Right ventricle myocardium inferior (tissue), 1 donor: ENCODE results near the gene SHB. TPM values are rescaled to one million over a fixed set of nuclear protein-coding genes. Genes with fewer than 3 reads are reported as not detected.

ENCODE experiments used
- ATAC-seq: fragments of 200-7000 bp; cut with Tn5 transposase; one replicate; pipeline ENCODE4 v1.9.1; 2020; ENCODE audit warnings: mild to moderate bottlenecking, moderate library complexity
- DNase-seq: peaks from one replicate; pipeline ENCODE4 v3.0.0; 2021; ENCODE audit errors: missing footprints
- intact Hi-C: fragments of 100-400 bp; cut with DNase I; formaldehyde crosslinking; loops from one replicate; pipeline ENCODE4 v1.11.0; 2022
- total RNA-seq: library from RNA; stranded (reverse); fragmentation: NEBNext Ultra II Directional; extraction: Animal tissue kit (Norgen Biotek cat#: 25700); gene quantifications from one replicate; pipeline ENCODE4 v1.2.1, GENCODE V29; 2021
- donor health status: DM: no; HTN: yes; CAD: no; lungs with severe emphysema.

Gene SHB
- total RNA-seq, 1 donor from 2014 or later, result 14.7 TPM

DNA sequence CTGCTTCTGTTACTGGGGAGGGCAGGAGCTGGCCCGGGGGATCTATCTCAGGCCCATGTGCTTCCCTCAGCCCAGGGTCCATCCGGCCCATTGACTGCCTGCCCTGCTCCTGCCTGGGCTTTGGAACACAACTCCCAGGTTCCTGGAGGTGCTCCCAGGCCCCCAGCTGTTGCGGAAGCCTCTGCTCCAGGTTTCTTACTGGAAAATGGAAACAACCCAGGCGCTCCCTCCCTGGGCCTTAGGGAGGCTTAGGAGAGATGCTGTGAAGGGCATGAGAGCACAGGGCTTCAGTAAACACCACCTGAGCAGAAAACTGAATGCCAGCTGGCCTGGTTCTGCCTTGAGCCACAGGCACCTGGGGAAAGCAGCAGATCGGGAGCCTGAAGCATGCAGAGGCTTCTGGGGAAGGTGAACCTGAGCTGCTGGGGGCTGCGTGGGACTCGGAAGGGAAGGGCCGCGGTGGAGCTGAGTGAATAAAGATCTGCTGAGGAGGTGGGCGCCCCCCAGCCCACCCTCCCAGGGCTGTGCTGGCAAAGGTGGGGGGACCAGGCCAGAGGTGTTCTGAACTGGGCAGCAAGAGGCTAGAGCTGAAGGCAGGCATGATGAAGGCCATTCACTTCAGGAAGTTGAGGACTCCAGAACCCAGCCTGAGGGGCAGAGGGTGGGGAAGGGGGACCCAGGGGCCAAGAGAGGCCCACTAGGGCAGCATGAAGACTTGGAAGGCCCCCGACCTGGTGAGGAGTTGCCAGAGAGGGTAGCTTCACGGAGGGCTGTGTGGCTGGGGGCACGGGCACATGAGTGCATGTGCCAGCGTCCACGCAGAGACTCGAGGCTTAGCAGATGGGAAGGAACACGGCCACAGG lies 64.8 kb downstream of the SHB start:
- no peak for DNase-seq
- intact Hi-C loops, result no loop called here
- ATAC-seq, result no peak

GRCh38 chr9:38003230-38003629 lies 65.8 kb downstream of the SHB start:
- intact Hi-C loops, result no loop called here
- no peak for DNase-seq
- no peak for ATAC-seq

DNA sequence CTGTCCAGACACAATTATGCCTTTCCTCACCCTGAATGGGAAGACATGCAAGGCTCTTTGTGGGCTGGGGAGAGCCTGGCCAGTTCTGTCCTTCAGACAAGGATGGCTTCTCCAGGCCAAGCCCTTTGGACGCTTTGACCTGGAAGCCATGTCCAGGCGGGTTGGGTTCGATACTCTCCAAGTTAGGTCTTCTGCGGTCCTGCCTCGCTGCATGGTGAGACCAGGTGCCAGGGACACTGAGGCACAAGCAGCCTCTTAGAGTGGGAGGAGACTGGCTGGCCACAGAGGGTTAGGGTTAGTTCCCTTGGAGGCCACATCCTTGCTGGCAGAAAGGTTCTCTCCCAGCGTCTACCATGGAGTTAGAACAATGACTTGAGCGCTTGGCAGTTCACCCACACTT lies 67.6 kb downstream of the SHB start:
- intact Hi-C loops, result no loop called here
- ATAC-seq (no peak), DNase-seq (no peak)

- intact Hi-C loops, result no loop called here
- ATAC-seq, result no peak
- DNase-seq, result no peak
Observed at GRCh38 chr9:38000735-38001134, 68.3 kb downstream of the SHB start.

DNA sequence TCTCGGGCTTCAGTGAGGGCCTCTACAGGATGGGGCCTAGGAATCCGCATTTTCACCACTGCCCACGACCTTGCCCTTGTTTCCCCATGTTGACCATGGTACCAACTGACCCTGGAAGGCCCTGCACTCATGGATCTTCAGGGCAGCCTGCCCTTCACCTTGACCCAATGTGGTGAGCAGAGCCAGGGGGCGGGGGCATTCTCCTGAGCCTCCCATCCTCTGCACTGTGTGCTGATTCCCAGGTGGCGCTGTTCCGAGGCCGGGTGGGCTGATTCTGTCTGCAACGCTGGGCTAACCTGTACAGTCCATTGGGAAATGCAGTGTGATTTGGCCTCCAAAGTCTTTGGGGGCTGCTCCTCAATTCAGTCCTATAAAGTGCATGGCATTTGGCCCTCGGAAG lies 68.7 kb downstream of the SHB start:
- DNase-seq, result no peak
- ATAC-seq, result no peak
- intact Hi-C loops, result no loop called here

GRCh38 chr9:37999588-38000189 lies 69.3 kb downstream of the SHB start:
- intact Hi-C loops, result loop anchor here (5.0 kb wide), 1 partner anchor 58 kb away; no protein-coding TSS in a partner anchor
- ATAC-seq, result no peak

DNA sequence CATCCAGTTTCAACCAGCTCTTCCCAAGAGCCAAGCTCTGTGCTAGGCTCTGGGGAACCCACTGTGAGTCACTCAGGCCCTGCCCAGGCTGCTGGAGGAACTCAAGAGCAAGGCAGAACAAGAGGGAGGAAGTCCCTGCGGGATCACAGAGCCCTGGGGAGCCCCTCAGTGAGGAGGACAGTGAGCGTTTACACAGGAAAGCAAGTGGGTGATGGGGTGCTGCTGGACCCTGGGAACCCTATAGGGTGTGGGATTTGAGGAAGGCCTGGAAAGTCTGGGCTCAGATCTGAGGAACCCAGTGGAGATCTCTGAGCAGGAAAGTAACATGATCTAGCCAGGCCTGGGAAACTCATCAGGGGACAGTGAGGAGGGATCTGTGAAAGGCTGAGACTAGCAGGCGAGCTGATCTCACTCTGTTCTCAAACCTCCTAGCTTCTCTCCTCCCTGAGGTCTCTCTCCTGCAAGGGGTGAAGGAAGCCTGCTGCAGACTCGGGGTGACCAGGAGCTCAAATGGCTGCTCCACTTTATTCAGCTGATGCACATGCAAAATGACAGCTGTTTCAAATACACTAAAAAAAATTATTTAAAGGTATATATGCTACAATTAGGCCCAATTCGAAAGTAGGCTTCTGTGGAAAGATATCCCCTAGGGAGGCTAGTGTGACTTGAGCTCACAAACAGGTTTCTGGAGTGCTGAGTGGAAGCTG lies 70.0 kb downstream of the SHB start:
- intact Hi-C loops, result loop anchor here (1.0 to 5.0 kb wide), 2 partner anchors 16 to 58 kb away; no protein-coding TSS in a partner anchor
- DNase-seq, result no peak
- ATAC-seq, result no peak

More at GRCh38 chr9:37999588-38000189, 69.3 kb downstream of the SHB start:
- DNase-seq, result no peak

GRCh38 chr9:37997636-37998374 lies 71.2 kb downstream of the SHB start:
- DNase-seq (no peak), ATAC-seq (peak; percentile 8)
- intact Hi-C loops, result loop anchor here (1.0 to 5.0 kb wide), 2 partner anchors 17 to 59 kb away; no protein-coding TSS in a partner anchor

DNA sequence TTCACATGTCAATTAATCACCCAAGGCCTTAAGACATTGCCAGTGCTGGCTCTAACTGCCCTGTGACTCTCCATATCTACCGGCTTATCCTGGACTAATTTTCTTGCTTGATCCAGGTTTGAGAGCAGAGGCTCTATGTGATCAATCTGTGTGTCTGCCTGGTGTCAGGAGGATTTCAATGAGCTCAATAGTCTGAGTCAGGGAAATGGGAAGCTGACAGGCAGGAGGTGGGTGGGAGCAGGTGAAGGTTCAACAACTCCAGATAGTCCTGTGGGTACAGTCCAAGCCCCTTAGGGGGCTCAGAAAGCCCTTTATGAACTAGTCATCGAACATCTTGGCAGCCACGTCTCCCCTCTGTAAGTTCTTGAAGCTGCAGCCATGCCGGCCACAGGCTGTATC lies 72.2 kb downstream of the SHB start:
- no peak for DNase-seq
- intact Hi-C loops, result loop anchor here (5.0 kb wide), 1 partner anchor 60 kb away; no protein-coding TSS in a partner anchor
- ATAC-seq, result no peak

- intact Hi-C loops, result loop anchor here (5.0 kb wide), 1 partner anchor 61 kb away; no protein-coding TSS in a partner anchor
- DNase-seq, result no peak
- ATAC-seq, result no peak
Observed at GRCh38 chr9:37995961-37996818, 72.8 kb downstream of the SHB start.

DNA sequence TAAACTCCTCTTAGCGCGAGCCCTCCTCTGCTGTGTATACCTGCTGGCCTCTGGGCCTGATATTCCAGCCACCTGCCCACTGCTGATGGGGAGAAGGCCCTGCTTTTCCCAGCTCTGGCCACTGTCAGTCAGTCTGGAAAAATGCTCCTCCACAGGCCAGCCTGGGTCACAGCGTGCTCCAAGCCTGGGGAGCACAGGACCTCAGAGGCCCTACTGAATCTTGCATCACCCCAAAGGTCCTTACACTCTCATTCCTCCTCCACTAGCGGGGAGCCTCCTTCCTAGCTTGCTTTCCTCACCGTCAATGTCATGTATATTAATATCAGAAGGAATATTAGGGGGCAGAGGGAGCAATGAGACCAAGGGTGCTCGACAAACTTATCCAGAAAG lies 73.7 kb downstream of the SHB start:
- intact Hi-C loops, result loop anchor here (5.0 kb wide), 1 partner anchor 62 kb away; no protein-coding TSS in a partner anchor
- ATAC-seq (no peak), DNase-seq (no peak)

GRCh38 chr9:37994639-37995347 lies 74.2 kb downstream of the SHB start:
- DNase-seq, result peak; percentile 91

DNA sequence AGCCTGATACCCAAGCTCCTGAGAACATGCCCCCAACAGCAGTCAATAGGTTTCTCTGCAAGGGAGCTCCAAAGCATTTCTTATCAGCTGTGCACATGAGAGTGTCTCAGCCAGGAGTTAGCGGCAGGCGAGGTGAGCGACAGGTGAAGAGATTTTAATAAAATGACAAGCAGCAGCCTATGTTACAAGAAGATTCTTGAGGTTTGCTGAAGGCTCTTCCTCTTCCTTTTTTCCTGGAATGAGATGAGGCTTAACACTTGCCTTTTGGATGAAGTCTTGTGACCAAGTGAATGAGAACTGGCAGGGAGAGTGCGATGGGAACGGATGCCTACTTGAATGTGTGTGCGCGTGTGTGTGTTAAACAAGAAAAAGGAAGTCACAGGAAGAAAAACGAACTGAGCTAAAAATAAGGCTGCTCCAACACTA lies 76.1 kb downstream of the SHB start:
- intact Hi-C loops, result loop anchor here (5.0 kb wide), 1 partner anchor 54 kb away; no protein-coding TSS in a partner anchor
- ATAC-seq, result no peak
- no peak for DNase-seq

More at GRCh38 chr9:37994639-37995347, 74.2 kb downstream of the SHB start:
- intact Hi-C loops, result loop anchor here (5.0 kb wide), 2 partner anchors 53 to 63 kb away; no protein-coding TSS in a partner anchor
- peak; percentile 86 for ATAC-seq

- ATAC-seq, result no peak
- intact Hi-C loops, result loop anchor here (5.0 kb wide), 1 partner anchor 57 kb away; no protein-coding TSS in a partner anchor
- no peak for DNase-seq
Observed at GRCh38 chr9:37990404-37991015, 78.5 kb downstream of the SHB start.

- DNase-seq, result no peak
- ATAC-seq, result no peak
- intact Hi-C loops, result loop anchor here (5.0 kb wide), 4 partner anchors 37 to 78 kb away; partner anchors contain the start of gene SHB
Observed at GRCh38 chr9:37989701-37990100, 79.3 kb downstream of the SHB start.

DNA sequence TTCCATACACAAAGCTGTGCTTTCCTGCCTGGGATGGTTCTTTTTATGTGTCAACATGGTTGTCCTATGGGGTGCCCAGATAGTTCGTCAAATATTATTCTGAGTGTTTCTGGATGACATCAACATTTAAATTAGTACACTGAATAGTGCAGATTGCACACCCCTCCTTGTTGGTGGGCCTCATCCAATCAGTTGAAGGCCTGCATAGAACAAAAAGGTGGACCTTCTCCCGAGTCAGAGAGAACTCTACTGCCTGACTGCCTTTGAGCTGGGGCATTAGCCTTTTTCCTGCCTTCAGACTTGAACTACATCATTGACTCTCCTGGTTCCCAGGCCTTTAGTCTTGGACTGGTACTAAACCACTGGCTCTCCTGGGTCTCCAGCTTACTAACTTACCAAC lies 80.4 kb downstream of the SHB start:
- ATAC-seq (no peak), DNase-seq (no peak)
- intact Hi-C loops, result loop anchor here (5.0 kb wide), 3 partner anchors 36 to 79 kb away; partner anchors contain the start of gene SHB
